Vagina (tissue), 2 donors: ENCODE measurements around the gene KDM5B.

Experiments
- CTCF ChIP-seq, 3 experiments: fragments of 450-650 bp in 2 of 3; fragments of 200-600 bp in 1 of 3; sonication (generic) in 1 of 3; IDR thresholded peaks; one replicate each; pipeline ENCODE4 v1.5.1; 2017 to 2019; ENCODE audit warnings: antibody characterized with exemption in 3 of 3, mild to moderate bottlenecking in 2 of 3, moderate library complexity in 2 of 3
- POLR2AphosphoS5 ChIP-seq, 2 donors: sonication (generic); formaldehyde crosslinking; IDR thresholded peaks; one replicate each; pipeline ENCODE4 v1.9.0; 2017; ENCODE audit warnings: antibody characterized with exemption in 2 of 2, mild to moderate bottlenecking in 2 of 2, low read depth in 1 of 2; ENCODE audit not compliant: insufficient read depth in 1 of 2

GRCh38 chr1:202856014-202856413 lies 47.8 kb upstream of the KDM5B start:
- TF ChIP-seq CTCF (IDR thresholded peaks at IDR 0.05) (no peak), POLR2AphosphoS5 (IDR thresholded peaks at IDR 0.05; ENCODE audit: insufficient read depth in 1 of 2, low read depth in 1 of 2) (no peak)
